ENCODE results near the gene BICRAL. TPM values are rescaled to one million over a fixed set of nuclear protein-coding genes. Genes with fewer than 3 reads are reported as not detected.
A peak's percentile ranks its signal among the peaks of the same experiment; 100 is the strongest.
"Not testable (repeated sequence)": the region's sequence is repeated elsewhere in the genome, so short reads cannot be mapped to it uniquely, and the experiment has no call there.

Gene BICRAL
- total RNA-seq, 1 donor from 2014 or later: 21.0 TPM

GRCh38 chr6:42790549-42791181 is 8.8 kb downstream of the BICRAL start:
- Histone ChIP-seq H3K4me3 (no peak overlapping the region), H3K27ac (peak overlapping the region; percentile 42), H3K9me3 (no peaks in the 10 kb centered on the region), H3K36me3 (peaks cover 3% of the 10 kb centered on the region), H3K4me1 (peaks cover 50% of the 10 kb centered on the region), H3K27me3 (no peaks in the 10 kb centered on the region)
- intact Hi-C loops (cut with DNase I): no loop called here
- TF ChIP-seq, protein P1, sequence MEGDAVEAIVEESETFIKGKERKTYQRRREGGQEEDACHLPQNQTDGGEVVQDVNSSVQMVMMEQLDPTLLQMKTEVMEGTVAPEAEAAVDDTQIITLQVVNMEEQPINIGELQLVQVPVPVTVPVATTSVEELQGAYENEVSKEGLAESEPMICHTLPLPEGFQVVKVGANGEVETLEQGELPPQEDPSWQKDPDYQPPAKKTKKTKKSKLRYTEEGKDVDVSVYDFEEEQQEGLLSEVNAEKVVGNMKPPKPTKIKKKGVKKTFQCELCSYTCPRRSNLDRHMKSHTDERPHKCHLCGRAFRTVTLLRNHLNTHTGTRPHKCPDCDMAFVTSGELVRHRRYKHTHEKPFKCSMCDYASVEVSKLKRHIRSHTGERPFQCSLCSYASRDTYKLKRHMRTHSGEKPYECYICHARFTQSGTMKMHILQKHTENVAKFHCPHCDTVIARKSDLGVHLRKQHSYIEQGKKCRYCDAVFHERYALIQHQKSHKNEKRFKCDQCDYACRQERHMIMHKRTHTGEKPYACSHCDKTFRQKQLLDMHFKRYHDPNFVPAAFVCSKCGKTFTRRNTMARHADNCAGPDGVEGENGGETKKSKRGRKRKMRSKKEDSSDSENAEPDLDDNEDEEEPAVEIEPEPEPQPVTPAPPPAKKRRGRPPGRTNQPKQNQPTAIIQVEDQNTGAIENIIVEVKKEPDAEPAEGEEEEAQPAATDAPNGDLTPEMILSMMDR (IDR thresholded peaks at IDR 0.05): no peak
- ATAC-seq: peak; percentile 58
- no peak for DNase-seq

DNA sequence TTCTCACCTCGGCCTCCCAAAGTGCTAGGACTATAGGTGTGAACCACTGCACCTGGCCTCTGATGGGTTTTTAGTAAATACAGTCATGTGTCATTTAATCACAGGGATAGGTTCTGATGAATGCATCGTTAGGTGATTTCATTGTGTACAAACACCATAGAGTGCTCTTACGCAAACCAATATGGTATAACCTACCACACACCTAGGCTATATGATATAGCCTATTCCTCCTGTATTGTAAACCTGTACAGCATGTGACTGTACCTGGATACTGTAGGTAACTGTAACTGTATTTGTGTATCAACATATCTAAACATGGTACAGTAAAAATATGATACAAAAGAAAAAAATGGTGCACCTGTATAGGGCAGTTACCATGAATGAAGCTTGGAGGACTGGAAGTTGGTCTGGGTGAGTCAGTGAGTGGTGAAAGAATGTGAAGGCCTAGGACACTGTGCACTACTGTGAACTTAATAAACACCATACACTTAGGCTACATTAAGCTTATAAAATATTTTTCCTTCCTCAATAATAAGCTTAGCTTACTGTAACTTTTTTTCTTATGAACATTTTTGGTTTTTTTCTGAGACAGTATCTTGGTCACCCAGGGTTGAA is 10.0 kb downstream of the BICRAL start:
- Histone ChIP-seq H3K27me3 (no peaks in the 10 kb centered on the region), H3K27ac (no peak overlapping the region)

DNA sequence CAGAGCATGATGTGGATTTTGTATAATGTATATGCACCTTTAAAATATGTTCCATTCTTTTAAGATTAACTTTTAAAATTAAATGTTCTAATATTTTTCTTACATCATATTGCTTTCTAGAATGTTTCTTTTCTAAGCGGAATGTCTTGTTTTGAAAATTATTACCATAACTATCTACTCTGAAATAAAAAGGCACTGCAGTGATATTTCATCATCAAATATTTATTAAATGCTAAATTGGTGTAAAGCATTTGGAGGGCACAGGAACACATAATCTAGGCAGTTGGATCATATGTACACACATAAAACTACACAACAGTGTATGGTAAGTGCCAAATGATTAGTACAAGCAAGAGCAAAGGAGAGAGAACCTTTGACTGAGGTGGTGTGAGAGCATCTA is 13.8 kb downstream of the BICRAL start:
- H3K27me3 ChIP-seq: no peaks in the 10 kb centered on the region

More for the DNA sequence above, 10.0 kb downstream of the BICRAL start:
- Histone ChIP-seq H3K9me3 (no peaks in the 10 kb centered on the region), H3K4me1 (peaks cover 40% of the 10 kb centered on the region), H3K4me3 (no peak overlapping the region), H3K36me3 (peaks cover 3% of the 10 kb centered on the region)
- DNase-seq (no peak), ATAC-seq (peak; percentile 44)
- TF ChIP-seq, protein P1 (IDR thresholded peaks at IDR 0.05): no peak
- intact Hi-C loops (cut with DNase I): no loop called here

DNA sequence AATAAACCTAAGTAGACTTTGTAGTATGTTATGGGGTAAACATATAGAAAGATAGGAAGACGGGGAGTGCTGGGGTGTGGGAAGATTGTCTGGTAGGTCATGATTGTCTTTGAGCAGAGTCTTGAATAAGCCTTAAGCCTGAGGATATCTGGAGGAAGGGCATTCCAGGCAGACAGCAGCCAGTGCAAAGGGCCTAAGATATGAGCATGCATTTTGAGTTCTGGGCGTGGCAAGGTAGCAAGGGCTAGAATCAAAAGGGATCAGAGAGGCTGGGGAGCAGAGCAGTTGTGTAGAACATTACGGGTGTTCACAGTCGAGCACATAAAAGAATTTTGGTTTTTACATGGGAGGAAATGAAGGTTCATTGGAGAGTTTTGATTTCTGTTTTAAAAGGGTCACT is 14.3 kb downstream of the BICRAL start:
- Histone ChIP-seq H3K27ac (no peak overlapping the region), H3K9me3 (no peaks in the 10 kb centered on the region), H3K27me3 (no peaks in the 10 kb centered on the region), H3K4me1 (no peaks in the 10 kb centered on the region), H3K36me3 (no peaks in the 10 kb centered on the region), H3K4me3 (no peak overlapping the region)
- intact Hi-C loops (cut with DNase I): no loop called here
- DNase-seq (no peak), ATAC-seq (no peak)
- TF ChIP-seq, protein P1 (IDR thresholded peaks at IDR 0.05): no peak

More for the DNA sequence above, 13.8 kb downstream of the BICRAL start:
- Histone ChIP-seq H3K9me3 (no peaks in the 10 kb centered on the region), H3K4me3 (no peak overlapping the region), H3K4me1 (peaks cover 4% of the 10 kb centered on the region), H3K27ac (no peak overlapping the region), H3K36me3 (no peaks in the 10 kb centered on the region)
- intact Hi-C loops (cut with DNase I): no loop called here
- DNase-seq (no peak), ATAC-seq (no peak)
- TF ChIP-seq, protein P1 (IDR thresholded peaks at IDR 0.05): no peak

DNA sequence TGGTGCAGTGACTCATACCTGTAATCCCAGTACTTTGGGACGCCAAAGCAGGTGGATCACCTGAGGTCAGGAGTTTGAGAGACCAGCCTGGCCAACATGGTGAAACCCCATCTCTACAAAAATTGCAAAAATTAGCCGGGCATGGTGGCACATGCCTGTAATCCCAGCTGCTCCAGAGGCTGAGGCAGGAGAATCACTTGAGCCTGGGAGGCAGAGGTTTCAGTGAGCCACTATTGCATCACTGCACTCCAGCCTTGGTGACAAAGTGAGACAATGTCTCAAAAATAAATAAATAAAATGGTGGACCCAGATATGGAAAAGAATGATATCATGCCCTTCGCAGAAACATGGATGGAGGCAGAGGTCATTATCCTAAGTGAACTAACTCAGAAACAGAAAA is 15.8 kb downstream of the BICRAL start:
- H3K27ac ChIP-seq, ATAC-seq: not testable (repeated sequence)

DNA sequence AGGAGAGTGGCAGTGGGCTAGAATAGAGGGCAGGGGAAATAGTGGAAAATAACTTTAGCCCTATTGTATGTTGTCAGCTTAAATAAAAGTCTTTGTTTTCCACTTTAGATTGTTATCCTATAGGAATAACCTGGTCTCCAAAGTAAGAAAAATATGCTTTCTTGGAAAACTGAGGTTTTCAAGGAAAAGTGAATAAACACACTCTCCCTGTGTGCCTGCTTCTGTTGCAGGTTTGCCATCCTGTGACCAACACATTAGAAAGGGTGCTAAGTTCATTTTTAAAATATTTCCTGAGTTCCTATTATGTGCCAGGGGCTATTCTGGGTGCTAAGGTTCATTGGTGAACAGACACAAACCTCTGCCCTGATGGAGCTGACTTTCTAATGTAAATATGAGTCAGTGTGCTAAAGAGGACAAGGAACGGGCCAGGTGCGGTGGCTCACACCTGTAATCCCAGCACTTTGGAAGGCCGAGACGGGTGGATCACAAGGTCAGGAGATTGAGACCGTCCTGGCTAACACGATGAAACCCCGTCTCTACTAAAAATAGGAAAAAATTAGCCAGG is 23.5 kb downstream of the BICRAL start:
- Histone ChIP-seq H3K27ac (no peak overlapping the region), H3K27me3 (no peaks in the 10 kb centered on the region), H3K4me3 (no peak overlapping the region), H3K9me3 (no peaks in the 10 kb centered on the region), H3K4me1 (peaks cover 5% of the 10 kb centered on the region), H3K36me3 (peaks cover under 1% of the 10 kb centered on the region)
- no peak for DNase-seq
- ATAC-seq: no peak
- intact Hi-C loops (cut with DNase I): no loop called here
- TF ChIP-seq, protein P1 (IDR thresholded peaks at IDR 0.05): no peak

More for the DNA sequence above, 15.8 kb downstream of the BICRAL start:
- H3K27me3 ChIP-seq; H3K4me3 ChIP-seq; H3K9me3 ChIP-seq; DNase-seq; H3K4me1 ChIP-seq; H3K36me3 ChIP-seq; intact Hi-C loops (cut with DNase I): not testable (repeated sequence)

DNA sequence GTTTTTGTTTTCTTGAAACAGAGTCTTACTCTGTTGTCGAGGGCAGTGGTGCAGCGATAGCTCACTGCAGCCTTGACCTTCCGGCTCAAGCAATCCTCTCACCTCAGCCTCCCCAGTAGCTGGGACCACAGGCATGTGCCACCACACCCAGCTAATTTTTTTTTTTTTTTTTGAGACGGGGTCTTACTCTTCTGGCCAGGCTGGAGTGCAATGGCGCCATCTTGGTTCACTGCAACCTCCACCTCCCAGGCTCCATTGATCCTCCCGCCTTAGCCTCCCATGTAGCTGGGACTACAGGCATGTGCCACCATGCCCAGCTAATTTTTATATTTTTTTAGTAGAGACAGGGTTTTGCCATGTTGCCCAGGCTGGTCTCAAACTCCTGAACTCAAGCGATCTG is 24.5 kb downstream of the BICRAL start:
- H3K27me3 ChIP-seq; H3K4me1 ChIP-seq; ATAC-seq; H3K36me3 ChIP-seq; H3K9me3 ChIP-seq; DNase-seq; intact Hi-C loops (cut with DNase I); H3K4me3 ChIP-seq; H3K27ac ChIP-seq: not testable (repeated sequence)
